Spinal cord (tissue), 10 donors: ENCODE results near the gene COG5. TPM values are rescaled to one million over a fixed set of nuclear protein-coding genes. Genes with fewer than 3 reads are reported as not detected.
A peak's percentile ranks its signal among the peaks of the same experiment; 100 is the strongest.

Source experiments
- DNase-seq, 6 donors: peaks; one replicate each; pipeline versions ENCODE4 v3.0.0 to v3.0.0-alpha.2; 2013 to 2015; ENCODE audit warnings: low spot score in 6 of 6, low read depth in 4 of 6
- H3K27ac ChIP-seq: one replicate; pipeline ENCODE4 v1.5.1; 2013; ENCODE audit warnings: low read depth, low read length, control low read depth
- H3K27me3 ChIP-seq: one replicate; pipeline ENCODE4 v1.6.1; 2013; ENCODE audit warnings: low read length; ENCODE audit not compliant: control insufficient read depth, insufficient read depth
- H3K36me3 ChIP-seq: one replicate; pipeline ENCODE4 v1.6.1; 2013; ENCODE audit warnings: low read length; ENCODE audit not compliant: control insufficient read depth, insufficient read depth
- H3K4me1 ChIP-seq: one replicate; pipeline ENCODE4 v1.6.1; 2013; ENCODE audit warnings: low read length; ENCODE audit not compliant: control insufficient read depth, insufficient read depth
- H3K4me3 ChIP-seq: one replicate; pipeline ENCODE4 v1.5.1; 2013; ENCODE audit warnings: low read depth, low read length, control low read depth
- H3K9me3 ChIP-seq: one replicate; pipeline ENCODE4 v1.6.1; 2013; ENCODE audit warnings: low read length; ENCODE audit not compliant: control insufficient read depth, insufficient read depth
- WGBS: methylation state at CpG from one replicate; pipeline ENCODE4 v1.1.5; 2013; ENCODE audit warnings: missing lambda C conversion rate; ENCODE audit not compliant: insufficient coverage; 5-methylcytosine and 5-hydroxymethylcytosine counted together
- polyA plus RNA-seq, 2 donors: library from polyadenylated mRNA; unstranded; fragments of 120-200 nt; gene quantifications; one replicate each; pipeline ENCODE4 v1.2.1, GENCODE V29; 2013; ENCODE audit not compliant: insufficient read length in 2 of 2
- total RNA-seq, 2 donors: library from RNA; depleted of rRNA in 1 of 2; stranded (reverse); fragments of 120-200 nt in 1 of 2; fragments of >200 nt in 1 of 2; gene quantifications; one replicate each; pipeline versions ENCODE4 v1.2.3 to v1.2.4, GENCODE V29; 2013 to 2014
- donor health status: healthy.

Gene COG5
- total and polyA plus RNA-seq, 4 donors = 18.9 to 48.2 (median 31.5) TPM

DNA sequence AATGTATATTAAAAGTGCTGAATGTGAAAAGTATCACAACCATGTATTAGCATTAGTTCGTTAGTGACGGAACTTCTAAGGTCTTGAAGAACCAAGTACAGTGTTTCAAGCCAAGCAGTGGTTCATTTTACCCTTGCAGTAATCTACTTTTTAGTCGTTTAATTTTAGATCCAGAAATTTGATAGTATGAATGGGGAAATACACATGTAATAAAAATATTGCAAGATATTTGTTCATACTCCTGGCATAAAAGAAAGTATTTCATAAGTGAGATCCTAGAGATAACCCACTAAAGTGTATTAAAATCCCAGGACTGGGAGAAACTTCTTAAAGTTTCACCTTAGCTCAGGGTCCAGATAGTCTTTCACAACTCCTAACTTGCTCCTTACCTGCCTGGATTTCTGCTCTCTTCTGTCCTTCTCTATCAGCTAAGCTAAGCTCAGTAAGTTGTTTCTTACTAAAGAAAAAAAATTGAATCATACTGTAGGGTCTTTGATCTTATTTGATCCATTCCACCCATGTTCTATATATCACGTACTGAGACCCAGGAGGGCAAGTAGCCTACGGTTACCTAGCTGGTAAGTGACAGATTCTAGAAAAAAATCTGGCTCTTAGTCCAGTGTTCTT lies 17.8 kb upstream of the COG5 start:
- Histone ChIP-seq H3K4me3 (no peak overlapping the region), H3K36me3 (peaks cover 3% of the 10 kb centered on the region), H3K27me3 (no peaks in the 10 kb centered on the region), H3K9me3 (no peaks in the 10 kb centered on the region), H3K4me1 (peaks cover 3% of the 10 kb centered on the region), H3K27ac (no peak overlapping the region)
- 83% methylated on average over 2 of the region's 5 CpGs for WGBS
- DNase-seq = no peak

DNA sequence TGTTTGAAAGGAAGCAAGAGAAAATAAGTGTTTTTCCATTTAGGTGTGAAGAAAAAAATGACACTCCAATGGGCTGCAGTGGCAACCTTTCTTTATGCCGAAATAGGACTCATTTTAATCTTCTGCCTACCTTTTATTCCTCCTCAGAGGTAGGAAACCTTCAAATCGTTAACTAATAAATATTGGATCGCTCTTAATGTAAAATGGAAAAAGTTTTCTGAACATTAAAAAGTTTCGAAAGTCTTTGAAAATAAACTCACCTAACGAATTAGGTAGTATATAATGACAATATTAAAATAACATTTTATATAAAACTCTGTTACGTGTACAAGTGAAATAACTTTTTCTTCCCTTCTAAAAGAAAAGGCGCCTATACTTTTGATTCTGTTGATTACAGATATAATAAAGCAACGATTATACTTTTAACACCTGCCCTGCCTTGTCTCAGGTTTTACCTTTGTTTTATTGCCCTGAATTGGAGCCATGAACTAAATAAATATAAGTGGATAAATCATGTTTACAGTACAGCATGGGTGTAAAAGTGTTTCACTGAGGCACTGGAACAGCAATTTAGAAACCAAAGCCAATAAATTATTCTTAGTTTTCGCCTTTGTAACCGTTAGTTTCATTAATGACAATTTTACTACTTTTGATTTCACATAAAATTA lies 17.1 kb upstream of the COG5 start:
- peaks cover 3% of the 10 kb centered on the region for H3K4me1 ChIP-seq
- no peaks in the 10 kb centered on the region for H3K9me3 ChIP-seq
- H3K27ac ChIP-seq = peak overlapping the region; percentile 73
- DNase-seq = no peak
- H3K4me3 ChIP-seq = peak overlapping the region; percentile 80
- peaks cover 3% of the 10 kb centered on the region for H3K36me3 ChIP-seq
- no CpG with 5 or more reads among the region's 10 CpGs for WGBS
- no peaks in the 10 kb centered on the region for H3K27me3 ChIP-seq

DNA sequence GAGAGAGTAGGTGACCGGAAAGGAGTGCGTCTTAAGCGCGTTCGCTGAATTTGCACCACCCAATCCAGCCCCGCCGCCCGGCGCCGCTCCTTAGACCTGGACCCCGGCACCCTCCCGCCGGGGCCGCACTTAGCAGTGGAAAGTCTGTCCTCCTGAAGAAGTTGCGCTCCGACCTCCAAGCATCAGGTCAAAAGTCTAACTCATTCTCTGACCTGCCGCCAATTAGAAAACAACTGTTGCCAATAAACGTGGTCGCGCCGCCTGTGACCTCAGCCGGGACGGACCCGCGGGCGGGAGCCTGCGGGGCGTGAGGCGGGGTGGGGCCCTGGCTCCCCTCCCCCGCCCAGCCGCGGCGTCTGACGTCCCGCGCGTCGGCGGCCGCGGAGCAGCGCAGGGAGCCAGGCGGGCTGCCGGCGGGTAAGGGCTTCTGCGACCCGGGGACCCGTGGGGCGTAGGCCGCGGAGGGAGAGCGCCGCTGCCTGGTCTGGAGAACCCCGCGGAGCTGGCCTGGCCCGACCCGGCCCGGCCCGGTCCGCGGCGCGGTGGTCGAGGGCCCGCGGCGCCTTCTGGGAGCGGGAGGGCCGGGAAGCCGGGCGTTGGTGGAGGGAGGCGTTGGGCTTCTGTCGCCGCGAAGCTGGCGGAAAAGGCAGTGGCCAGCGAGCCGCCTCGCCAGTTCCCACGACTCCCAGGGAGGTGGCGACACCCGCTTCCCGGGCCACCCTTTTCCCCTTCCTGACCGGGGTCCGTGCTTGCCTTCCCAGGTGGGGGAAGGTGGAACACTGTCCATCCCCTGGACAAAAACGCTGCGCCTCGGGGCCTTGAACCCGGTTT lies 16.4 kb upstream of the COG5 start, which contains the start of gene BCAP29:
TSS of gene BCAP29 (plus strand) at position 362 of the 831 bp plus-strand sequence. CDS start 527 bp downstream, outside the sequence.
- peaks cover 4% of the 10 kb centered on the region for H3K36me3 ChIP-seq
- peak in 5 of 6 donors; percentile 39 to 86 (median 56) for DNase-seq
- no peaks in the 10 kb centered on the region for H3K27me3 ChIP-seq
- H3K4me3 ChIP-seq = peak within 1 kb of the TSS; percentile 80
- H3K27ac ChIP-seq = peak within 1 kb of the TSS; percentile 83
- H3K9me3 ChIP-seq = no peaks in the 10 kb centered on the region
- H3K4me1 ChIP-seq = peaks cover 3% of the 10 kb centered on the region
- 0% methylated on average over 86 of the region's 89 CpGs for WGBS

DNA sequence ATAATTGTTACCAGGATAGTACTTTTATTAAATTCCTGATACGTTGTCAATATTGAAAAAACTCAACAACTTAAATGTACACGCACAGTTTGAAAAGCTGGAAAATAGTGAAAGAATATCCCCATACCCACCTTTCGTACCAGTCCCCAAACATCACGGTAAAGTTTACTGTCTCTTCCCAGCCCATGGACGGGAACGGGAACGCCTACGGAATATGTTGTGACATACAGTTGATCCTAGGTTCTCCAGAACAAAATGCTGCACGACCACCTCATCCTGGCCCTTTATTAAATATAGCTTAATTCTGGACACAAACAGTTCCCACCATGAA lies 15.8 kb upstream of the COG5 start:
- H3K4me3 ChIP-seq = peak overlapping the region; percentile 80
- no CpG with 5 or more reads among the region's 9 CpGs for WGBS

DNA sequence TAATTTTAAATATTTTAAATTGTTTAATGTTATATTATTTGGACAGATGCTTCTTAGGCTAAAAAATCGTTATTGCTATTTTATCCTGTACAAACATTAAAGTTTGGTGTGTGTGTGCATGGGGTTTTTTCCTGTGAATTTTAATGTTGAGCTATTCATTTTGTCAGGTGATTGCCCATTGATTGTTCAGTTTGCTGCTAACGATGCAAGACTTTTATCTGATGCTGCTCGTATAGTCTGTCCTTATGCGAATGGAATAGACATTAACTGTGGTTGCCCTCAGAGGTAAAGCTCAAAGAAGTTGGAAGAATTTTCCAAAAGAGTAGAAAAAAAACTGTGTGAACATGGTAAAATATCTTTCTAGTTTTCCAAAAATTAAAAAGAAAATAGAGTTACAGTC lies 9.8 kb upstream of the COG5 start:
- 81% methylated on average over 2 of the region's 4 CpGs for WGBS
- peaks cover 4% of the 10 kb centered on the region for H3K36me3 ChIP-seq
- no peak overlapping the region for H3K4me3 ChIP-seq
- no peak overlapping the region for H3K27ac ChIP-seq
- no peaks in the 10 kb centered on the region for H3K27me3 ChIP-seq
- DNase-seq = no peak
- H3K4me1 ChIP-seq = no peaks in the 10 kb centered on the region
- no peaks in the 10 kb centered on the region for H3K9me3 ChIP-seq

More for the DNA sequence above, 15.8 kb upstream of the COG5 start:
- no peak for DNase-seq
- H3K27me3 ChIP-seq = no peaks in the 10 kb centered on the region
- H3K27ac ChIP-seq = peak overlapping the region; percentile 83
- H3K4me1 ChIP-seq = peaks cover 3% of the 10 kb centered on the region
- H3K9me3 ChIP-seq = no peaks in the 10 kb centered on the region
- H3K36me3 ChIP-seq = peaks cover 4% of the 10 kb centered on the region

DNA sequence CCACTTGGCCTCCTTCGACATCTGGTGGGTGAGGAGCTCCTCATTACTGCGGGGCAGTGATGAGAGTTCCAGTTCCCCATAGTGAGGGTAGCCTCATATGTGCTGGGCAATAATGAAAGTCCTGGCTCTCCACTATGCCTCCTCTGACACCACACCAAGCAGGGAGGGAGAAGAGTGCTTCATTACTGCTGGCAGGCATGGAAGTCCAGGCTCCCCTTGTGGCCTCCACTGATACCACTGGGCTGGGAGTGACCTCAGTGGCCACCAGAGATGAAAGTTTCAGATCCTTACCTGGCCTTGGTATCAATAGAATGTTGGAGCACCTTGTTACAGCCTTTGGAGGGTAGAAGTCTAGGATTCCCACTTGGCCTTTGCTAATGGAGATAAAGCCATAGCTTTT lies 6.6 kb upstream of the COG5 start:
- H3K27me3 ChIP-seq = no peaks in the 10 kb centered on the region
- DNase-seq = no peak
- WGBS = 100% methylated on average over 1 of the region's 2 CpGs
- H3K4me3 ChIP-seq = no peak overlapping the region
- no peaks in the 10 kb centered on the region for H3K9me3 ChIP-seq
- no peaks in the 10 kb centered on the region for H3K4me1 ChIP-seq
- no peaks in the 10 kb centered on the region for H3K36me3 ChIP-seq
- H3K27ac ChIP-seq = no peak overlapping the region

DNA sequence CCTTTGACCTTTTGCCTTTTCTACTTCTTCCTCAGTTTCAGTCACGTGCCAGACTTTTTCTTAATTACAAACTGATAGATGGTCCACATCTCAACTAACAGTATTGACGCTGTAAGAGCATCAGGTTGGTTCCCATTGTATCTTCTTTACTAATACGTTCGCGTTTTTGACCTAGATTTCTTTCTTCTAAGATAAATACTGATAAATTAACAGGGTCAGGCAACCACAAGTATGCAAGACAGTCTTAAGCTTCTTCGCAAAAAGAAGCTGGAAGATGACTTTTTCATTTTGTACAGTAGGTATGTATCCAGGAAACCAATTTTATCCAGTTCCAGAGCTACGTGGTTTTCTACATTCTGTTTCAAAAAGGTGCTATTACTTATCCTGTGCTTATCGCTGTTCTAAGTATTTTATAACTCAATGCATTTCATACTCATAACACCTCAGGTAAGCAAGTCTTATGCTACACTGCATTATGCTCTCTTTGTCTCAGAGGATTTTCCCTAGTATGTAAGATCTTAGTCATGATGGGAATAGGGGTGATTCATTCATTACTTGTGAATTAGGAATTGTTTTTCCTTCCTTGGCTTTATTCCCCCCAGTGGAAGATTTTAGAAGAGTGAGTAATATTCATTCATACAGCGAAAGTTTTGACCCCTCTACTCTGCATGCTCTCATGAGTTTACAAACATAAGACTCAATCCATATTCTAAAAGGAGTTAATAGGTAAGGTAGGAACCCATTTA lies 1.0 kb upstream of the COG5 start:
- no peaks in the 10 kb centered on the region for H3K9me3 ChIP-seq
- peak overlapping the region; percentile 98 for H3K4me3 ChIP-seq
- no peak for DNase-seq
- H3K27ac ChIP-seq = peak overlapping the region; percentile 77
- H3K36me3 ChIP-seq = no peaks in the 10 kb centered on the region
- 0% methylated on average over 1 of the region's 9 CpGs for WGBS
- H3K27me3 ChIP-seq = no peaks in the 10 kb centered on the region
- H3K4me1 ChIP-seq = no peaks in the 10 kb centered on the region

DNA sequence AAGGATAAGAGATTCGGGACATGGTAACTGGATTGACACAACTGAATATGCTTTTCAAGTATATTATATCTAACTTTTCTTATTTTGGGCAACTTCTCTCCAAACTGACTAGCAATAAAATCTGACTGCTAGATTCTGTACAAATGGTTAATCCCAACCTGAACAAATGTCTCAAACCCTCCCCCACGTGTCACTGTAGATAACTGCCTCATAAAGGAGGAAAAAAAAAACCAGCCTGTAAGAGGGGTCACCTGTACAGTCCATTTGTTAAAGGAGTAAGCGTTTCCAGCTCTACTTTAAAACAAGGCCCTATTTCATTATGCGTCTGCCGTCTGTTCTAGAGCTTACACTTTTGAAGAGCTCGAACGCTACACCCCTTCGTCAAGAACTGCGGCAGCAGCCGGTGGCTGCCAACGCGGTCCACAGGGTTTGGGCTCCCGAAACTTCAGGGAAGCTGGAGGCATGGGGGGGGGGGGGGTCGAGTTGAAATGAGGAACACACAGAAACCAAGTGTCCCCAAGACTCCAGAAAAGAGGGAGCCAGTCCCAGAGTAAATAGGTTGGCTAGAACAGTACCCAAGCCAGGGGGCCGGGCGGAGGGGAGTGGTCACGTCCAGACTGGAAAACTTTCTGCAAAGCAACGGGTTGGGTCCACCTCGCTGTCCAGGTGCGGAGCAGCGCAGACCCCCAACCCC lies 492 bp downstream of the COG5 start:
- 1% methylated on average over 18 of the region's 21 CpGs for WGBS
- Histone ChIP-seq H3K27me3 (no peaks in the 10 kb centered on the region), H3K36me3 (no peaks in the 10 kb centered on the region), H3K4me3 (peak overlapping the region; percentile 98), H3K4me1 (no peaks in the 10 kb centered on the region), H3K27ac (peak overlapping the region; percentile 67), H3K9me3 (no peaks in the 10 kb centered on the region)
- peak in 1 of 6 donors; percentile 12 for DNase-seq
